Left ventricle myocardium inferior (tissue), 1 donor: Measurements from ENCODE around the gene IFITM5. TPM values are rescaled to one million over a fixed set of nuclear protein-coding genes. Genes with fewer than 3 reads are reported as not detected.
A peak's percentile ranks its signal among the peaks of the same experiment; 100 is the strongest.

ENCODE experiments used
- DNase-seq: peaks from one replicate; pipeline ENCODE4 v3.0.0-alpha.2; 2020
- H3K27ac ChIP-seq: fragments of 200-600 bp; replicated peaks from 2 replicates; pipeline ENCODE4 v1.8.0; 2021
- H3K27me3 ChIP-seq: fragments of 200-600 bp; 2 replicates; pipeline ENCODE4 v1.8.0; 2021; ENCODE audit warnings: low read depth
- H3K36me3 ChIP-seq: fragments of 200-600 bp; 2 replicates; pipeline ENCODE4 v1.8.0; 2021
- H3K4me1 ChIP-seq: fragments of 200-600 bp; 2 replicates; pipeline ENCODE4 v1.8.0; 2021
- H3K4me3 ChIP-seq: fragments of 200-600 bp; 2 replicates; pipeline ENCODE4 v1.8.0; 2021; ENCODE audit warnings: mild to moderate bottlenecking, moderate library complexity
- H3K9me3 ChIP-seq: fragments of 200-600 bp; replicated peaks from 2 replicates; pipeline ENCODE4 v1.8.0; 2021
- intact Hi-C: fragments of 100-400 bp; cut with micrococcal nuclease; formaldehyde crosslinking; loops from one replicate; pipeline ENCODE4 v1.11.0; 2022
- total RNA-seq: library from RNA; stranded (reverse); fragmentation: NEBNext Ultra II Directional; extraction: Animal tissue kit (Norgen Biotek cat#: 25700); gene quantifications from one replicate; pipeline ENCODE4 v1.2.1, GENCODE V29; 2021
- TF ChIP-seq, protein P1 (sequence below): fragments of 200-600 bp; IDR thresholded peaks from 2 replicates; pipeline ENCODE4 v1.8.0; 2021; ENCODE audit warnings: antibody characterized with exemption, mild to moderate bottlenecking, borderline replicate concordance
- donor health status: DM: no; HTN: yes; CAD: no; lungs with severe emphysema.

Gene IFITM5
- total RNA-seq, 1 donor from 2014 or later: not detected

DNA sequence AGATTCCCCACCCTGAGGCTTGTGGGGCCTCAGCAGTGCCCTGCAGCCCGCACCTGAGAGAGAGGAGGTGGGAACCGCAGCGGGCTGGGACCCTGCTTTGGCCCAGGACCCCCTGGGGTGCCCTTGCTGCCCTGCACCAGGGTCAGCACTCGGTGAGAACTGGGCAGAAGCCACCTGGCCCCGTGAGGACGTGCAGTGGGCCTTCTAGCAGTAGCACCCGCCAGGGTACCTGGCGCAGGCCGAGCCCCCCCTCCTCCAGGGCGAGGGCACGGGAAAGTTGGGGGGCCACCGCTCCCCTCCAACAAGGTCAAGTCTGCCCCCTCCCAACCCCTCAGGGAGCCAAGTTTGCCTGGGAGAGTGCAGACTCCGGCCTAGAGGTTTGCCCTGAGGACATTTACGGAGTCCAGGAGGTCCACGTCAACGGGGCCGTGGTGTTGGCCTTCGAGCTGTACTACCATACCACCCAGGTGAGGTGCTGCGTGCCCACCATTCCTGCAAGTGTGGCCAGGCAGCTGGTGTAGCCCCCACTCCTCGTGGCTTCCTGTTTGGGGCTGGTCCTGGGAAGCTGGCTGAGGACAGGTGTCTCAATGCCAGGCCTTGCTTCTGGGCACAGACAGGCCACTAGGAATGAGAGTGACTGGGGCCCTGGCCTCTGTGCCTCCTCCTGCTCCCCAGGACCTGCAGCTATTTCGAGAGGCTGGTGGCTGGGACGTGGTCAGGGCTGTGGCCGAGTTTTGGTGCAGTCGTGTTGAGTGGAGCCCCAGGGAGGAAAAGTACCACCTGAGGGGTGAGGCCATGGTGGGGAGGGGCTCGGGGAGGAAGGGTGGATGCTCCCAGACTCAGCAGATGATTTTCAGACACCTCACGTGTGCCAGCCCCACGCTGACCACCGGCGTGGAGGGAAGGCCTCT lies 6.9 kb downstream of the IFITM5 start:
- Histone ChIP-seq H3K4me3 (no peak overlapping the region), H3K36me3 (no peaks in the 10 kb centered on the region), H3K27ac (no peak overlapping the region), H3K9me3 (no peaks in the 10 kb centered on the region), H3K4me1 (peaks cover 29% of the 10 kb centered on the region), H3K27me3 (peaks cover 39% of the 10 kb centered on the region)
- TF ChIP-seq, protein P1, sequence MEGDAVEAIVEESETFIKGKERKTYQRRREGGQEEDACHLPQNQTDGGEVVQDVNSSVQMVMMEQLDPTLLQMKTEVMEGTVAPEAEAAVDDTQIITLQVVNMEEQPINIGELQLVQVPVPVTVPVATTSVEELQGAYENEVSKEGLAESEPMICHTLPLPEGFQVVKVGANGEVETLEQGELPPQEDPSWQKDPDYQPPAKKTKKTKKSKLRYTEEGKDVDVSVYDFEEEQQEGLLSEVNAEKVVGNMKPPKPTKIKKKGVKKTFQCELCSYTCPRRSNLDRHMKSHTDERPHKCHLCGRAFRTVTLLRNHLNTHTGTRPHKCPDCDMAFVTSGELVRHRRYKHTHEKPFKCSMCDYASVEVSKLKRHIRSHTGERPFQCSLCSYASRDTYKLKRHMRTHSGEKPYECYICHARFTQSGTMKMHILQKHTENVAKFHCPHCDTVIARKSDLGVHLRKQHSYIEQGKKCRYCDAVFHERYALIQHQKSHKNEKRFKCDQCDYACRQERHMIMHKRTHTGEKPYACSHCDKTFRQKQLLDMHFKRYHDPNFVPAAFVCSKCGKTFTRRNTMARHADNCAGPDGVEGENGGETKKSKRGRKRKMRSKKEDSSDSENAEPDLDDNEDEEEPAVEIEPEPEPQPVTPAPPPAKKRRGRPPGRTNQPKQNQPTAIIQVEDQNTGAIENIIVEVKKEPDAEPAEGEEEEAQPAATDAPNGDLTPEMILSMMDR: no peak
- peak; percentile 12 for DNase-seq
- intact Hi-C loops: no loop called here

GRCh38 chr11:291281-292210 lies 7.8 kb downstream of the IFITM5 start:
- TF ChIP-seq, protein P1: no peak
- Histone ChIP-seq H3K9me3 (no peaks in the 10 kb centered on the region), H3K27me3 (peaks cover 47% of the 10 kb centered on the region), H3K36me3 (no peaks in the 10 kb centered on the region), H3K27ac (no peak overlapping the region), H3K4me3 (no peak overlapping the region), H3K4me1 (peaks cover 22% of the 10 kb centered on the region)
- peak; percentile 14 for DNase-seq
- intact Hi-C loops: no loop called here

GRCh38 chr11:290621-291231 lies 8.6 kb downstream of the IFITM5 start:
- Histone ChIP-seq H3K36me3 (no peaks in the 10 kb centered on the region), H3K27me3 (peaks cover 47% of the 10 kb centered on the region), H3K27ac (no peak overlapping the region), H3K4me3 (no peak overlapping the region), H3K9me3 (no peaks in the 10 kb centered on the region), H3K4me1 (peaks cover 22% of the 10 kb centered on the region)
- DNase-seq: peak; percentile 12
- TF ChIP-seq, protein P1: no peak
- intact Hi-C loops: no loop called here

DNA sequence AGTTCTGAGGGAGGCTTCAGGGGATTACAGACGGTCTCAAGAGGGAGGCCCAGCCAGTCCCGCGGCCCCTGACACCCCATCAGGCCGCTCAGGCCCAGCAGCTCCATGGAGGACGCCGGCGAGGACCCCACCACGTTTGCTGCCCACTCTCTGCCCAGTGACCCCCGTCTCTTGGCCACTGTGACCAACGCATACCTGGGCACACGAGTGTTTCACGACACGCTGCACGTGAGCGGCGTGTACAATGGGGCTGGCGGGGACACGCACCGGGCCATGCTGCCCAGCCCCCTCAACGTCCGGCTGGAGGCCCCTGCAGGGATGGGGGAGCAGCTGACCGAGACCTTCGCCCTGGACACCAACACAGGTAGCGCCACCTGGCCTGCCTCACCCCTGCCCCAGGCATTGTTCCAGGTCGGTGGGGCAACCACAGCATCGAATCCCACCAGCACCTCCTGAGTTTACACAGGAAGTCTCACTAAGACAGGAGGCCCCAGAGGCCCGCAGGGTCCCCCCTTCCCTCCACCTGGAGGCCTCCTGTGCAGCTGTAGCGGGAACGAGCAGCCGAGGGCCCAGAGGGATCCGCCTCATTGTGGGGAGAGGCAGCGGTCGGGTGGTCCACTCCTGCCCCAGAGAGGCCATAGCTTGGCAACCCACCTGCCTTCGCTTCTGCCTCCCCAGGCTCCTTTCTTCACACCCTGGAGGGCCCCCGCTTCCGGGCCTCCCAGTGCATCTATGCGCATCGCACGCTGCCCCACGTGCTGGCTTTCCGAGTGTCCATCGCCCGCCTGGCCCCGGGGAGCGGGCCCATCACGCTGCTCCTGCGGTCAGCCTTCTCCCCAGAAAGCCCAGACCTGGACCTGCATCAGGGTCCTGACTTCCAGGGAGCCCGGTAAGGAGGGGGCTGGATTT lies 9.4 kb downstream of the IFITM5 start:
- peaks cover 22% of the 10 kb centered on the region for H3K4me1 ChIP-seq
- H3K27me3 ChIP-seq: peaks cover 49% of the 10 kb centered on the region
- TF ChIP-seq, protein P1: no peak
- H3K9me3 ChIP-seq: no peaks in the 10 kb centered on the region
- H3K27ac ChIP-seq: peak overlapping the region; percentile 84
- peak; percentile 13 for DNase-seq
- peak overlapping the region; percentile 81 for H3K4me3 ChIP-seq
- H3K36me3 ChIP-seq: no peaks in the 10 kb centered on the region
- intact Hi-C loops: no loop called here

DNA sequence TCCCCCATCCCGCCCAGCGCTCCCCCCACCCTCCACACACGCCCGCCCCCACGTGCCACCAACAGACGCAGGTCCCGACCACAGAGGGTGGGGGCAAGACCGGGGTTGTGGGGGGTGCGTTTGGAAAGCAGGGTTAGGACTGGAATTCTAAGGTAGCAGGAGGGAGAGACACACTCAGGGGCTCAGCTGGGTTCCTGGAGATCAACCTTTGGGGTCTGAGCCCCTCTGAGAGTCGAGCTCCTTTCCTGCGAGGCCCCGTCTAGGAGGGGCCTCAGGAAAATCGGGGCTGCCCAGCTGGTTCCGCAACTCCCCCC lies 10.0 kb downstream of the IFITM5 start:
- H3K36me3 ChIP-seq: no peaks in the 10 kb centered on the region
- intact Hi-C loops: no loop called here
- H3K27me3 ChIP-seq: peaks cover 50% of the 10 kb centered on the region
- peaks cover 22% of the 10 kb centered on the region for H3K4me1 ChIP-seq
- no peaks in the 10 kb centered on the region for H3K9me3 ChIP-seq
- peak overlapping the region; percentile 81 for H3K4me3 ChIP-seq
- no peak for DNase-seq
- TF ChIP-seq, protein P1: no peak
- peak overlapping the region; percentile 84 for H3K27ac ChIP-seq
